Natural killer cell (primary cell): ENCODE results near the gene CGB3. TPM values are rescaled to one million over a fixed set of nuclear protein-coding genes. Genes with fewer than 3 reads are reported as not detected.
A peak's percentile ranks its signal among the peaks of the same experiment; 100 is the strongest.

Experiments
- ATAC-seq, 3 donors: fragments of 150-1000 bp in 2 of 3; fragments of 200-7000 bp in 1 of 3; cut with Tn5 transposase; 1 replicate in 1 of 3; 2 replicates in 2 of 3; pipeline ENCODE4 v1.10.0; 2021; ENCODE audit warnings: mild to moderate bottlenecking in 2 of 3, moderate library complexity in 2 of 3
- DNase-seq, 2 donors: peaks; one replicate each; pipeline versions ENCODE4 v3.0.0 to v3.0.0-alpha.2; 2013 to 2021; ENCODE audit warnings: mixed read lengths in 1 of 2
- H3K27ac ChIP-seq: one replicate; pipeline ENCODE4 v1.5.1; 2013; ENCODE audit warnings: mild to moderate bottlenecking, low read length
- H3K27me3 ChIP-seq: one replicate; pipeline ENCODE4 v1.6.1; 2013; ENCODE audit warnings: low read length; ENCODE audit not compliant: control insufficient read depth, insufficient read depth
- H3K36me3 ChIP-seq: one replicate; pipeline ENCODE4 v1.6.1; 2013; ENCODE audit warnings: low read length; ENCODE audit not compliant: control insufficient read depth, insufficient read depth
- H3K4me1 ChIP-seq: one replicate; pipeline ENCODE4 v1.6.1; 2013; ENCODE audit warnings: low read length; ENCODE audit not compliant: control insufficient read depth, insufficient read depth
- H3K4me3 ChIP-seq: one replicate; pipeline ENCODE4 v1.5.1; 2013; ENCODE audit warnings: low read length
- H3K9me3 ChIP-seq: one replicate; pipeline ENCODE4 v1.6.1; 2013; ENCODE audit warnings: low read length; ENCODE audit not compliant: control insufficient read depth, insufficient read depth
- H3K27ac Mint-ChIP-seq, 2 donors: one replicate each; pipeline ENCODE4 v1.8.0; 2022; ENCODE audit warnings: mild to moderate bottlenecking in 2 of 2, mixed read lengths in 2 of 2, moderate library complexity in 1 of 2
- H3K27me3 Mint-ChIP-seq, 2 donors: one replicate each; pipeline ENCODE4 v1.8.0; 2022; ENCODE audit warnings: low read depth in 2 of 2, mixed read lengths in 2 of 2
- H3K36me3 Mint-ChIP-seq: one replicate; pipeline ENCODE4 v1.8.0; 2022; ENCODE audit warnings: mixed read lengths
- H3K4me1 Mint-ChIP-seq, 2 donors: one replicate each; pipeline ENCODE4 v1.8.0; 2022; ENCODE audit warnings: mixed read lengths in 2 of 2
- H3K4me3 Mint-ChIP-seq: one replicate; pipeline ENCODE4 v1.8.0; 2022; ENCODE audit warnings: mild to moderate bottlenecking, moderate library complexity, mixed read lengths
- H3K9me3 Mint-ChIP-seq, 2 donors: one replicate each; pipeline ENCODE4 v1.8.0; 2022; ENCODE audit warnings: mixed read lengths in 2 of 2
- WGBS: methylation state at CpG from one replicate; pipeline ENCODE4 v1.1.7; 2013; ENCODE audit warnings: missing lambda C conversion rate; ENCODE audit not compliant: insufficient coverage; 5-methylcytosine and 5-hydroxymethylcytosine counted together
- intact Hi-C: fragments of 100-400 bp; cut with micrococcal nuclease; formaldehyde crosslinking; loops from one replicate; pipeline ENCODE4 v1.14.2; 2022
- total RNA-seq, 4 donors: library from RNA; stranded (reverse); fragments of 120-200 nt in 1 of 4; gene quantifications; one replicate each; pipeline versions ENCODE4 v1.2.3 to v1.2.4, GENCODE V29; 2013 to 2022
- TF ChIP-seq, protein P1 (sequence below): fragments of 200-600 bp; IDR thresholded peaks from one replicate; pipeline ENCODE4 v1.8.0; 2022; ENCODE audit warnings: antibody characterized with exemption

Gene CGB3
- total RNA-seq, 3 donors from 2014 or later (not counting 1 experiment from before 2014, with no cell fraction given), result not detected

DNA sequence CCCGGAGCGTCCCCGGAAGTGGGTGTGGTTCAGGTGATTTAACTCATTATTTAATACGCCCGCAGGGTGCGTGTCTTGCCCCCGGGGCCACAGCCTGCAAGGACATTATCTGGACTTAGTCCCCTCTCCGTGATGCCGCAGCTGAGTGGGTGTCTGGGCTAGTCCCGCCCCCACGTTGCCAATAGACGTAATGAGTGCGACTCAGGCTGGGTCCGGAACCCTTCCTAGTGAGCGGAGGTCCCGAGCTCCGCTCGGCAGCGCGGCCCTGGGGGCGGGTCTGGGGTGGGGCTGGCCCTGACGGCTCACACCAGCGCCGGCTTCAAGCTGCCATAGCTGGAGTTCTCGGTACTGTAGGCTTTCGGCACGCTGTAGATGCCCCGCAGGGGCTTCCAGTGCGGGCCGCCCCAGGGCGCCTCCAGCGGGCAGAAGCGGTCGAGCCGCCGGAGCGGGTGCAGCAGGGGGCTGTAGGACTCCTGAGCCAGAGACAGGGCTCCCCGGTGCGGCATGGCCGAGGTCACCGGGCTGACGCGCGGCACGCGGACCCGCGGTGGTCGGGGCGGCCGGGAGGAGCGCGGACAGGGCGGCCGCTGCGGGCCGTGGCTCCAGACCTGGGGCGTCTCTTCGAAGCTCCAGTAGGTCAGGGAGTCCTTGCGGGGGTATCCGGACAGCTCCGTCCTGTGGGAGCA lies 6.3 kb downstream of the CGB3 start:
- Histone ChIP-seq H3K27me3 (peaks cover 3% of the 10 kb centered on the region), H3K4me1 (peaks cover 33% of the 10 kb centered on the region), H3K36me3 (no peaks in the 10 kb centered on the region), H3K4me3 (peak overlapping the region; percentile 50), H3K27ac (no peak overlapping the region), H3K9me3 (no peaks in the 10 kb centered on the region)
- peak; percentile 62 to 80 for DNase-seq
- Mint-ChIP-seq H3K4me1 (peaks cover 15 to 36% of the 10 kb centered on the region in 2 donors), H3K4me3 (peak overlapping the region; percentile 86), H3K27me3 (peaks cover 0 to 7% of the 10 kb centered on the region in 2 donors), H3K27ac (peak overlapping the region in 1 of 2 donors; percentile 84), H3K9me3 (no peaks in the 10 kb centered on the region), H3K36me3 (no peaks in the 10 kb centered on the region)
- intact Hi-C loops, result no loop called here
- WGBS, result under 1% methylated on average over 62 of the region's 62 CpGs
- TF ChIP-seq, protein P1, sequence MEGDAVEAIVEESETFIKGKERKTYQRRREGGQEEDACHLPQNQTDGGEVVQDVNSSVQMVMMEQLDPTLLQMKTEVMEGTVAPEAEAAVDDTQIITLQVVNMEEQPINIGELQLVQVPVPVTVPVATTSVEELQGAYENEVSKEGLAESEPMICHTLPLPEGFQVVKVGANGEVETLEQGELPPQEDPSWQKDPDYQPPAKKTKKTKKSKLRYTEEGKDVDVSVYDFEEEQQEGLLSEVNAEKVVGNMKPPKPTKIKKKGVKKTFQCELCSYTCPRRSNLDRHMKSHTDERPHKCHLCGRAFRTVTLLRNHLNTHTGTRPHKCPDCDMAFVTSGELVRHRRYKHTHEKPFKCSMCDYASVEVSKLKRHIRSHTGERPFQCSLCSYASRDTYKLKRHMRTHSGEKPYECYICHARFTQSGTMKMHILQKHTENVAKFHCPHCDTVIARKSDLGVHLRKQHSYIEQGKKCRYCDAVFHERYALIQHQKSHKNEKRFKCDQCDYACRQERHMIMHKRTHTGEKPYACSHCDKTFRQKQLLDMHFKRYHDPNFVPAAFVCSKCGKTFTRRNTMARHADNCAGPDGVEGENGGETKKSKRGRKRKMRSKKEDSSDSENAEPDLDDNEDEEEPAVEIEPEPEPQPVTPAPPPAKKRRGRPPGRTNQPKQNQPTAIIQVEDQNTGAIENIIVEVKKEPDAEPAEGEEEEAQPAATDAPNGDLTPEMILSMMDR, result peak; percentile 67
- peak; percentile 82 to 84 (median 84) for ATAC-seq

DNA sequence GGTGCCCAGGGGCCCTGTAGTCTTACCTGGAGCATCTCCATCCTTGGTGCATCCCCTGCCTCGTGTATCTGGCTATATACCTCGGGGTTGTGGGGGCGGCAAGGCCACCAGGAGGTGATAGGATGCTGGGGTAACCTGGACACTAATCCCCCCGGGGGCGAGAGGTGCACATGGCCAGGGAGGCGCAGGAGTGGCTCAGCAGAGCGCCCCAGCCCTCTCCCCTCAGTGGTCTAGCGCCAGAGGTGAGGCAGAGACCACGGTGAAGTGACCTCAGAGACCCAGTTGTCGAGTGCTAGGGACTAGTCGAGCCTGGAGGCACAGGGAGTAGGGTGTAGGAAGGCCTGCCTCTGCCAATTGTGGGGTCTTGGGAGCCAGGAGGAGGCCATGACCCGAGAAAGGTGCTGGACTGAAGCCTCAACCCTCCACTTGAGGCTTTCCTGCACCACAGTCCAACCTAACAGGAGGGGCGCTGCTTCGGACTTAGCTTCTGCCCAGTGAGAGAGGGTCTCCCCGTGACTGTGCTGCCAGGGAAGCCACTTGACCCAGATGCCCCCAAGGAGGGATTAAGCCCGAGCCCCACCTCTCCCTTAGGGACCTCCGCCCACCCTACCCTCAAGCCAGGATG lies 7.0 kb downstream of the CGB3 start, which contains the start of gene LHB:
Gene LHB (minus strand): TSS at position 51 of the 625 bp plus-strand sequence. CDS start 10 bp downstream, at position 41.
- DNase-seq (peak in 1 of 2 donors; percentile 8), ATAC-seq (no peak)
- intact Hi-C loops, result no loop called here
- TF ChIP-seq, protein P1, result no peak
- Mint-ChIP-seq H3K9me3 (no peaks in the 10 kb centered on the region), H3K27ac (peak within 1 kb of the TSS in 1 of 2 donors; percentile 84), H3K4me1 (peaks cover 15 to 36% of the 10 kb centered on the region in 2 donors), H3K27me3 (peaks cover 0 to 7% of the 10 kb centered on the region in 2 donors), H3K36me3 (no peaks in the 10 kb centered on the region), H3K4me3 (peak within 1 kb of the TSS; percentile 86)
- Histone ChIP-seq H3K36me3 (no peaks in the 10 kb centered on the region), H3K27ac (no peak within 1 kb of the TSS), H3K4me1 (peaks cover 33% of the 10 kb centered on the region), H3K27me3 (peaks cover 3% of the 10 kb centered on the region), H3K9me3 (no peaks in the 10 kb centered on the region), H3K4me3 (peak within 1 kb of the TSS; percentile 50)
- 67% methylated on average over 16 of the region's 17 CpGs for WGBS

DNA sequence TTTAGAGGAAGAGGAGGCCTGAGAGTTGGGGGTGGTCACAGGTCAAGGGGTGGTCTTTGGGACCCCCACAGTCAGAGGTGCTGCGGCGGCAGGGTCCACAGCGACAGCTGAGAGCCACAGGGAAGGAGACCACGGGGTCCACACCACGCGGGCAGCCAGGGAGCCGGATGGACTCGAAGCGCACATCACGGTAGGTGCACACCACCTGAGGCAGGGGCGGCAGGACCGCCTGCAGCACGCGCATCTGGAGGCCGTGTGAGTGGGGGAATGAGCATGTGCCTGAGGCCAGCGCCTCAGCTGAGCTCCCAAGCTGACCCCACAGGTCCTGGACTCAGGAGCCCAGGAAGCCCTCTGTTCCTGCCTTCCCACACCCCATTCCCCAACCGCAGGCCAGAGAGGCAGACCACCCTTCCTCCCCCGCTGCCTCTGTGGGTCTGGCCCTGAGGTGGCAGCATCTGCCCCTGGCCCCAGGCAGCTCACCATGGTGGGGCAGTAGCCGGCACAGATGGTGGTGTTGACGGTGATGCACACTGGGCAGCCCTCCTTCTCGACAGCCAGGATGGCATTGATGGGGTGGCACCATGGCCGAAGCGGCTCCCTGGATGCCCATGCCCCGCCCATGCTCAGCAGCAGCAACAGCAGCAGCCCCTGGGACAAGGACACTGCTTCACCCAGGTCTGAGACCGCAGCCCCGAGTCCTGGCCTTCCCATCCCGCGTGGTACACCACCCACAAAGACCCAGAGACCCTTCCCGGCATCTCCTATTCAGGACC lies 7.9 kb downstream of the CGB3 start:
- 95% methylated on average over 16 of the region's 29 CpGs for WGBS
- no peak for ATAC-seq

More for the DNA sequence above, 7.9 kb downstream of the CGB3 start:
- TF ChIP-seq, protein P1, result no peak
- Histone ChIP-seq H3K4me1 (peaks cover 33% of the 10 kb centered on the region), H3K4me3 (no peak overlapping the region), H3K9me3 (no peaks in the 10 kb centered on the region), H3K27me3 (peaks cover 3% of the 10 kb centered on the region), H3K36me3 (peaks cover 6% of the 10 kb centered on the region), H3K27ac (no peak overlapping the region)
- DNase-seq, result peak in 1 of 2 donors; percentile 6
- Mint-ChIP-seq H3K27me3 (peaks cover 0 to 7% of the 10 kb centered on the region in 2 donors), H3K36me3 (no peaks in the 10 kb centered on the region), H3K4me3 (peak overlapping the region; percentile 49), H3K27ac (no peak overlapping the region), H3K4me1 (peaks cover 15 to 33% of the 10 kb centered on the region in 2 donors), H3K9me3 (no peaks in the 10 kb centered on the region)
- intact Hi-C loops, result no loop called here
